Kidney glomerular epithelial cell (primary cell): ENCODE results near the gene PRPSAP1.
"Not testable (repeated sequence)": the region's sequence is repeated elsewhere in the genome, so short reads cannot be mapped to it uniquely, and the experiment has no call there.

Source experiments
- DNase-seq: peaks from one replicate; lab custom pipeline; 2025; lab: John Stamatoyannopoulos, UW

PRPSAP1 gene

GRCh38 chr17:76382803-76383545 lies 29.3 kb upstream of the PRPSAP1 start:
- DNase-seq: peak; percentile 61

GRCh38 chr17:76382351-76382802 lies 28.7 kb upstream of the PRPSAP1 start:
- DNase-seq: no peak

GRCh38 chr17:76381633-76382350 lies 28.1 kb upstream of the PRPSAP1 start:
- DNase-seq: no peak

GRCh38 chr17:76379646-76380376 lies 26.1 kb upstream of the PRPSAP1 start:
- DNase-seq: no peak

GRCh38 chr17:76379275-76379641 lies 25.5 kb upstream of the PRPSAP1 start:
- DNase-seq: no peak

- no peak for DNase-seq
Measured at GRCh38 chr17:76378548-76379274, 25.0 kb upstream of the PRPSAP1 start.

GRCh38 chr17:76376318-76377133 lies 22.8 kb upstream of the PRPSAP1 start:
- no peak for DNase-seq

GRCh38 chr17:76371656-76372628 lies 18.2 kb upstream of the PRPSAP1 start:
- DNase-seq: peak; percentile 99

GRCh38 chr17:76370261-76370993 lies 16.7 kb upstream of the PRPSAP1 start:
- DNase-seq: peak; percentile 82

- DNase-seq: no peak
Measured at GRCh38 chr17:76369804-76370203, 16.1 kb upstream of the PRPSAP1 start.

- no peak for DNase-seq
Measured at GRCh38 chr17:76369379-76369778, 15.7 kb upstream of the PRPSAP1 start.

- no peak for DNase-seq
Measured at GRCh38 chr17:76368545-76368944, 14.8 kb upstream of the PRPSAP1 start.

- DNase-seq: no peak
Measured at GRCh38 chr17:76367642-76368041, 13.9 kb upstream of the PRPSAP1 start.

- DNase-seq: no peak
Measured at GRCh38 chr17:76366247-76366646, 12.5 kb upstream of the PRPSAP1 start.

GRCh38 chr17:76365256-76365903 lies 11.7 kb upstream of the PRPSAP1 start:
- no peak for DNase-seq

- DNase-seq: no peak
Measured at GRCh38 chr17:76363107-76363842, 9.6 kb upstream of the PRPSAP1 start.

GRCh38 chr17:76360461-76360860 lies 6.7 kb upstream of the PRPSAP1 start:
- no peak for DNase-seq

GRCh38 chr17:76359776-76360175 lies 6.1 kb upstream of the PRPSAP1 start:
- not testable (repeated sequence) for DNase-seq
